GM18502 (cell line): ENCODE results near the gene COL23A1.

ENCODE experiments used
- ATAC-seq: cut with Tn5 transposase; IDR thresholded peaks from one replicate; pipeline ENCODE4 v1.9.1; 2021; ENCODE audit warnings: mild to moderate bottlenecking; ENCODE audit not compliant: unreplicated experiment, poor library complexity

Gene COL23A1

GRCh38 chr5:178590141-178590923 lies at the start of gene COL23A1:
Gene COL23A1 (minus strand): TSS chr5:178590393.
- peak; percentile 58 for ATAC-seq

GRCh38 chr5:178637356-178638074 lies 47.3 kb upstream of the COL23A1 start:
- ATAC-seq = no peak

GRCh38 chr5:178632285-178632684 lies 42.1 kb upstream of the COL23A1 start:
- no peak for ATAC-seq

- no peak for ATAC-seq
These were observed 40.8 kb upstream of the COL23A1 start for GRCh38 chr5:178630951-178631350.

GRCh38 chr5:178630475-178630930 lies 40.3 kb upstream of the COL23A1 start:
- ATAC-seq = no peak

- peak; percentile 18 for ATAC-seq
These were observed 37.0 kb upstream of the COL23A1 start for GRCh38 chr5:178627259-178627598.

- peak; percentile 80 for ATAC-seq
These were observed 36.5 kb upstream of the COL23A1 start, which contains the start of gene CLK4 for GRCh38 chr5:178626484-178627258. Gene CLK4 (minus strand): TSS chr5:178627050. CDS start chr5:178623416, 3,634 bp downstream.

- ATAC-seq = peak; percentile 6
These were observed 35.7 kb upstream of the COL23A1 start for GRCh38 chr5:178625679-178626483.

- no peak for ATAC-seq
These were observed 34.7 kb upstream of the COL23A1 start for GRCh38 chr5:178624631-178625546.

- no peak for ATAC-seq
These were observed 32.6 kb upstream of the COL23A1 start for GRCh38 chr5:178622679-178623247.

- ATAC-seq = no peak
These were observed 29.2 kb upstream of the COL23A1 start for GRCh38 chr5:178619390-178619789.

GRCh38 chr5:178612299-178612698 lies 22.1 kb upstream of the COL23A1 start:
- no peak for ATAC-seq

- ATAC-seq = no peak
These were observed 16.1 kb upstream of the COL23A1 start for GRCh38 chr5:178606269-178606668.

GRCh38 chr5:178605788-178606187 lies 15.6 kb upstream of the COL23A1 start:
- ATAC-seq = no peak

GRCh38 chr5:178602752-178603151 lies 12.6 kb upstream of the COL23A1 start:
- ATAC-seq = no peak

- ATAC-seq = no peak
These were observed 5.6 kb upstream of the COL23A1 start for GRCh38 chr5:178595750-178596149.

GRCh38 chr5:178595150-178595549 lies 5.0 kb upstream of the COL23A1 start:
- no peak for ATAC-seq

- ATAC-seq = no peak
These were observed 781 bp upstream of the COL23A1 start for GRCh38 chr5:178590924-178591423.
